Muscle of leg (tissue), 11 donors: Measurements from ENCODE around the gene RAD51B. TPM values are rescaled to one million over a fixed set of nuclear protein-coding genes. Genes with fewer than 3 reads are reported as not detected.

ENCODE experiments used
- DNase-seq: peaks from one replicate; pipeline ENCODE4 v3.0.0; 2013
- H3K27ac ChIP-seq: one replicate; pipeline ENCODE4 v1.5.1; 2013; ENCODE audit warnings: mild to moderate bottlenecking, low read length, control low read depth
- H3K27me3 ChIP-seq: one replicate; pipeline ENCODE4 v1.6.1; 2013; ENCODE audit warnings: low read length; ENCODE audit not compliant: control insufficient read depth, insufficient read depth
- H3K36me3 ChIP-seq: one replicate; pipeline ENCODE4 v1.6.1; 2013; ENCODE audit warnings: low read length; ENCODE audit not compliant: control insufficient read depth, insufficient read depth
- H3K4me1 ChIP-seq: one replicate; pipeline ENCODE4 v1.6.1; 2013; ENCODE audit warnings: low read length; ENCODE audit not compliant: control insufficient read depth, insufficient read depth
- H3K4me3 ChIP-seq: one replicate; pipeline ENCODE4 v1.5.1; 2013; ENCODE audit warnings: low read length, control low read depth
- H3K9me3 ChIP-seq: replicated peaks from 2 replicates; pipeline ENCODE4 v1.6.1; 2013; ENCODE audit warnings: low read depth, low read length; ENCODE audit not compliant: control insufficient read depth
- WGBS: methylation state at CpG from one replicate; pipeline ENCODE4 v1.1.5; 2013; ENCODE audit warnings: missing lambda C conversion rate; ENCODE audit not compliant: insufficient coverage; 5-methylcytosine and 5-hydroxymethylcytosine counted together
- polyA plus RNA-seq, 8 donors: library from polyadenylated mRNA; unstranded; fragments of 120-200 nt; gene quantifications; one replicate each; pipeline versions ENCODE4 v1.2.1 to v1.2.3, GENCODE V29; 2013; ENCODE audit warnings: inconsistent platforms in 1 of 8, low replicate concordance in 1 of 8; ENCODE audit not compliant: insufficient read length in 8 of 8, insufficient read depth in 1 of 8
- total RNA-seq: library from RNA; stranded (reverse); fragments of 120-200 nt; gene quantifications from one replicate; pipeline ENCODE4 v1.2.4, GENCODE V29; 2013

The RAD51B gene
- total and polyA plus RNA-seq, 9 donors = 6.0 to 16.5 (median 7.2) TPM

GRCh38 chr14:68312884-68313610 is 493.5 kb downstream of the RAD51B start:
- 74% methylated on average over 3 of the region's 9 CpGs for WGBS
- Histone ChIP-seq H3K4me3 (no peak overlapping the region), H3K36me3 (no peaks in the 10 kb centered on the region), H3K9me3 (no peaks in the 10 kb centered on the region), H3K27ac (no peak overlapping the region), H3K27me3 (no peaks in the 10 kb centered on the region), H3K4me1 (peaks cover 16% of the 10 kb centered on the region)
- no peak for DNase-seq

DNA sequence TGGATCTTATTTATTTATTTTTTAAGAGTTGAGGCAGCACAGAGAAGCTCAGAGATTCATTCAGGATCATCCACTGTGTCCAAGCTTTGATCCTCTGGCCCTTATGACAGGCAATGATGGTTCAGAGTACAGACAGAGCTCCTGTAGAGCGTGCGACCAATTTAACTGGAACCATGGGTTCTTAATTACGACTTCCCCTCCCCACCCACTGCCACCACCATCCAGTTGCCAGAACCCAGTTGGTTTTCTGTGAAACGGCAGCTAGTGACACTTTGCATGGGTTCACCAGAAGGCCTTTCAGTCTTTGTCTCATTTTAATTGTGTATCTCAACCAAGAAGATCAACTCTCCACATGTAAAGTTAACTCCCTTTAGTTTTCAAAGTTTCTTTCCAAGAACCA is 495.1 kb downstream of the RAD51B start:
- 60% methylated on average over 3 of the region's 4 CpGs for WGBS

DNA sequence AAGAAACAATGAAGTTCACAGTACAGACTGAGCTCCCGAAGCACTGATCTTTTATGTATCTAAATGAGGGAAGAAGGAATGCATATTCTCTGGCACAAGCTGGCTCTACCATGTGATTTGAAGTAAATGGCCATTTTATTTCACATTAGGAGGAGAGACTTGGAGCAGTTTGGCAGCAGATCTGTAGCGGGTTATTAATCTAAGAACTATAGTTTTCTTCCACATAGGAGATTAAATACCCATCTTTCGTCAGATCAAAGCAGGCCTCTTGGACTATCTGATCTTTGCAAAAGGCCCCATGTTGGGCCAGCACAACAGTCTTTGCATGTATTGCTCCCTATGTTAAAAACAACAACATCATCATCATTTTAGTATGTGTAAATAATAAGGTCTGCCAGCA is 495.5 kb downstream of the RAD51B start:
- Histone ChIP-seq H3K27ac (no peak overlapping the region), H3K36me3 (no peaks in the 10 kb centered on the region), H3K9me3 (no peaks in the 10 kb centered on the region), H3K27me3 (no peaks in the 10 kb centered on the region), H3K4me3 (no peak overlapping the region), H3K4me1 (peaks cover 12% of the 10 kb centered on the region)
- 50% methylated on average over 1 of the region's 3 CpGs for WGBS
- DNase-seq = no peak

More for the DNA sequence above, 495.1 kb downstream of the RAD51B start:
- no peaks in the 10 kb centered on the region for H3K27me3 ChIP-seq
- no peaks in the 10 kb centered on the region for H3K9me3 ChIP-seq
- no peak overlapping the region for H3K27ac ChIP-seq
- H3K36me3 ChIP-seq = no peaks in the 10 kb centered on the region
- DNase-seq = no peak
- peaks cover 12% of the 10 kb centered on the region for H3K4me1 ChIP-seq
- no peak overlapping the region for H3K4me3 ChIP-seq

- H3K27me3 ChIP-seq = no peaks in the 10 kb centered on the region
- WGBS = 39% methylated on average over 3 of the region's 7 CpGs
Measured at GRCh38 chr14:68316078-68316868, 496.7 kb downstream of the RAD51B start.

DNA sequence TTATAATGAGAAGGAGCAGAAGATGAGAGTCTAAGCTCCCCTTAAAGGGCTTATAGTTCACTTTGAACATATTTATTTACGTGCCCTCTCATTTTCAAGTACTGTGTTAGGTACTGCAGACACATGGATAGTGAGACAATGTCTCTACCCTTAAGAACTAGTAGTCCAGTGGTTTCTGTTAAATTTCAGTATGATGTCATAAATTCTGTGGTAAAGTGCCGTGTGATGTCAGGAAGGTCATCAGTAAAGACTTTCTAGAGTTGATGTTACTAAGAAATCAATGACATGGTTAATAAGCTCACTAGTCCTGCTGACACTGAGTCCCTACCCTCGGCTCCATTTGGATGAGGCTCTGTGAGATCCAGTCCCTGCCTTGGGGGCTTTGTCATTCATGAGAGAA is 497.7 kb downstream of the RAD51B start:
- H3K27me3 ChIP-seq = no peaks in the 10 kb centered on the region
- no peak overlapping the region for H3K27ac ChIP-seq
- no peaks in the 10 kb centered on the region for H3K36me3 ChIP-seq
- no peak overlapping the region for H3K4me3 ChIP-seq
- H3K4me1 ChIP-seq = peaks cover 12% of the 10 kb centered on the region
- H3K9me3 ChIP-seq = no peaks in the 10 kb centered on the region
- no peak for DNase-seq
- 75% methylated on average over 1 of the region's 3 CpGs for WGBS

More at GRCh38 chr14:68316078-68316868, 496.7 kb downstream of the RAD51B start:
- Histone ChIP-seq H3K4me3 (no peak overlapping the region), H3K27ac (no peak overlapping the region), H3K4me1 (peaks cover 12% of the 10 kb centered on the region), H3K36me3 (no peaks in the 10 kb centered on the region), H3K9me3 (no peaks in the 10 kb centered on the region)
- no peak for DNase-seq

DNA sequence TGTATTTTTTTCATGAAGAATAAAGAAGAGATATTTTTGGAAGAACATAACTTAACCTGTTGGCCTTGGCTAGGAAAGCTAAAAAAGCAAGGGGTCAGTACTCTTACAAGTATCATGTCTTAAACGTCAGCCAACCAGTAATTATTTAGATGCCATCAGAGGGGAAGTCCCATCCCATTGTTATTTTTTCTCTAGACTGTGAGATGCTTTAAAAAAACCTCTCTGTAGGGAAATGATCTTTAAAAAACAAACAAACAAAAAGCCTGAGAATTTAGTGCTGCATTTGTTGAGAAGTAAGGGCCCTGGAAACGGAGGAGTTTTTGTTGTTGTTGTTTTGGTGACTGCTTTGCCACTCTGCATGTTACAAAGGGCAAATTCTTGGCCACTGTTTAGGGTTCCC is 499.2 kb downstream of the RAD51B start:
- H3K9me3 ChIP-seq = no peaks in the 10 kb centered on the region
- WGBS = no CpG with 5 or more reads among the region's 2 CpGs
- DNase-seq = peak; percentile 39
- H3K4me3 ChIP-seq = no peak overlapping the region
- no peak overlapping the region for H3K27ac ChIP-seq
- peaks cover 4% of the 10 kb centered on the region for H3K4me1 ChIP-seq
- H3K36me3 ChIP-seq = peaks cover 2% of the 10 kb centered on the region
- H3K27me3 ChIP-seq = no peaks in the 10 kb centered on the region

- no peaks in the 10 kb centered on the region for H3K4me1 ChIP-seq
- H3K27ac ChIP-seq = no peak overlapping the region
- peaks cover 2% of the 10 kb centered on the region for H3K36me3 ChIP-seq
- H3K9me3 ChIP-seq = no peaks in the 10 kb centered on the region
- H3K27me3 ChIP-seq = no peaks in the 10 kb centered on the region
- no peak overlapping the region for H3K4me3 ChIP-seq
- no peak for DNase-seq
- 60% methylated on average over 1 of the region's 1 CpG for WGBS
Measured at GRCh38 chr14:68320495-68320894, 500.9 kb downstream of the RAD51B start.

- no peaks in the 10 kb centered on the region for H3K9me3 ChIP-seq
- 60% methylated on average over 1 of the region's 4 CpGs for WGBS
- no peaks in the 10 kb centered on the region for H3K27me3 ChIP-seq
- DNase-seq = no peak
- no peak overlapping the region for H3K27ac ChIP-seq
- peaks cover 2% of the 10 kb centered on the region for H3K36me3 ChIP-seq
- H3K4me3 ChIP-seq = no peak overlapping the region
- H3K4me1 ChIP-seq = no peaks in the 10 kb centered on the region
Measured at GRCh38 chr14:68322940-68323620, 503.5 kb downstream of the RAD51B start.

GRCh38 chr14:68325267-68325807 is 505.8 kb downstream of the RAD51B start:
- Histone ChIP-seq H3K36me3 (peaks cover 2% of the 10 kb centered on the region), H3K4me1 (no peaks in the 10 kb centered on the region), H3K9me3 (no peaks in the 10 kb centered on the region), H3K4me3 (no peak overlapping the region), H3K27me3 (no peaks in the 10 kb centered on the region), H3K27ac (no peak overlapping the region)
- no CpG with 5 or more reads among the region's 5 CpGs for WGBS
- DNase-seq = no peak

- Histone ChIP-seq H3K27me3 (no peaks in the 10 kb centered on the region), H3K27ac (no peak overlapping the region), H3K4me3 (no peak overlapping the region), H3K36me3 (peaks cover 2% of the 10 kb centered on the region), H3K9me3 (no peaks in the 10 kb centered on the region), H3K4me1 (no peaks in the 10 kb centered on the region)
- DNase-seq = no peak
- 70% methylated on average over 2 of the region's 3 CpGs for WGBS
Measured at GRCh38 chr14:68327231-68327630, 507.7 kb downstream of the RAD51B start.
